Pancreas (tissue), 10 donors: ENCODE results near the gene H1-8. TPM values are rescaled to one million over a fixed set of nuclear protein-coding genes. Genes with fewer than 3 reads are reported as not detected.

Source experiments
- ATAC-seq, 4 donors: fragments of 200-7000 bp; cut with Tn5 transposase; one replicate each; pipeline versions ENCODE4 v1.8.0 to v1.9.1; 2020; ENCODE audit warnings: mild to moderate bottlenecking in 4 of 4, moderate library complexity in 4 of 4
- DNase-seq, 6 donors: peaks; one replicate each; pipeline ENCODE4 v3.0.0-alpha.2; 2020
- FAIRE-seq: peaks from 2 replicates; lab custom pipeline; 2012; peaks lifted over from hg19 to GRCh38; lab: Jason Lieb, UNC
- H3K27ac ChIP-seq, 4 donors: fragments of 200-600 bp; sonication (generic); 1 replicate in 3 of 4; 2 replicates in 1 of 4; pipeline versions ENCODE4 v1.5.0 to v1.8.0; 2020
- H3K27me3 ChIP-seq, 4 donors: fragments of 200-600 bp; one replicate each; pipeline ENCODE4 v1.8.0; 2021
- H3K36me3 ChIP-seq, 3 donors: fragments of 200-600 bp; sonication (generic) in 1 of 3; one replicate each; pipeline versions ENCODE4 v1.5.0 to v1.8.0; 2020 to 2021
- H3K4me1 ChIP-seq, 3 donors: fragments of 200-600 bp; one replicate each; pipeline ENCODE4 v1.8.0; 2021
- H3K4me3 ChIP-seq, 4 donors: fragments of 200-600 bp; sonication (generic) in 2 of 4; one replicate each; pipeline versions ENCODE4 v1.5.0 to v1.8.0; 2020 to 2021
- H3K9me3 ChIP-seq, 4 donors: fragments of 200-600 bp; one replicate each; pipeline ENCODE4 v1.8.0; 2021
- WGBS, 2 donors: extraction: QIAGEN DNeasy Blood & Tissue Kit; methylation state at CpG; one replicate each; pipeline ENCODE4 v1.1.7; 2013; 5-methylcytosine and 5-hydroxymethylcytosine counted together
- intact Hi-C, 3 donors: fragments of 100-400 bp; cut with DNase I; formaldehyde crosslinking; loops; one replicate each; pipeline versions ENCODE4 v1.11.1 to v1.14.2; 2022
- polyA plus RNA-seq, 2 donors: library from polyadenylated mRNA; stranded (reverse); fragments of 200-250 nt; gene quantifications; one replicate each; pipeline ENCODE4 v1.2.3, GENCODE V29; 2013
- total RNA-seq, 6 donors: library from RNA; stranded (reverse); fragmentation: NEBNext Ultra II Directional in 4 of 6; extraction: Animal tissue kit (Norgen Biotek cat#: 25700) in 4 of 6; gene quantifications; one replicate each; pipeline versions ENCODE4 v1.2.1 to v1.2.4, GENCODE V29; 2021 to 2023
- TF ChIP-seq, protein P1 (sequence below), 4 donors: fragments of 200-600 bp; sonication (generic) in 3 of 4; IDR thresholded peaks; one replicate each; pipeline versions ENCODE4 v1.5.0 to v1.8.0; 2021; ENCODE audit warnings: antibody characterized with exemption in 4 of 4
- donor health status: healthy with polysubstance abuse.
- donor health status: DM: no; HTN: no; CAD: no; lungs with moderate emphysema.
- donor health status: DM: no; HTN: no; CAD: no.
- donor health status: control.
- donor health status: control.
- donor health status: Bipolar disorder and iron deficiency.
- donor health status: DM: yes; HTN: yes; CAD: no.
- donor health status: DM: no; HTN: no; CAD: no.
- donor health status: DM: no; HTN: no; CAD: no.
- donor health status: DM: yes; HTN: yes; CAD: no.

The H1-8 gene
- total and polyA plus RNA-seq, 8 donors: not detected

DNA sequence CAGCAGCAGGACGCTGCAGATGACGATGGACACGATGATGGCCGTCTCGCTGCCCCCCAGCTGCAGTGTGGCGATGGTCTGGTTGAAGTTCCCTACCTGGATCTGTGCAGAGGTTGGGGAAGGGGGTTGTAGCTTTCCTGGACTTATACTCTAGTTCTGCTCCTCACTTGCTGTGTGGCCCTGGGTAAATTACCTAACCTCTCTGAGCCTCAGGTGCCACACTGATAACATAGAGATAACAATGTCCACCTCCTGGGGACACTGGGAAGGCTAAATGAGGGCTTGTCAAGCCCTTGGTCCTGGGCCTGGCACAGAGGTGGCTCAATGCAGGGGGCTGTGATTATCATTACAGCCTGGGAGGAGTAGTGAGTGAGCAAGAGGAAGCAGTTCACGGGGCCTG lies 26.9 kb downstream of the H1-8 start:
- Histone ChIP-seq H3K27me3 (no peaks in the 10 kb centered on the region), H3K36me3 (no peaks in the 10 kb centered on the region), H3K4me3 (no peak overlapping the region), H3K27ac (no peak overlapping the region), H3K9me3 (no peaks in the 10 kb centered on the region), H3K4me1 (no peaks in the 10 kb centered on the region)
- WGBS, 2 donors: 91 to 96% methylated on average over 7 of the region's 7 CpGs
- no peak for DNase-seq
- TF ChIP-seq, protein P1, sequence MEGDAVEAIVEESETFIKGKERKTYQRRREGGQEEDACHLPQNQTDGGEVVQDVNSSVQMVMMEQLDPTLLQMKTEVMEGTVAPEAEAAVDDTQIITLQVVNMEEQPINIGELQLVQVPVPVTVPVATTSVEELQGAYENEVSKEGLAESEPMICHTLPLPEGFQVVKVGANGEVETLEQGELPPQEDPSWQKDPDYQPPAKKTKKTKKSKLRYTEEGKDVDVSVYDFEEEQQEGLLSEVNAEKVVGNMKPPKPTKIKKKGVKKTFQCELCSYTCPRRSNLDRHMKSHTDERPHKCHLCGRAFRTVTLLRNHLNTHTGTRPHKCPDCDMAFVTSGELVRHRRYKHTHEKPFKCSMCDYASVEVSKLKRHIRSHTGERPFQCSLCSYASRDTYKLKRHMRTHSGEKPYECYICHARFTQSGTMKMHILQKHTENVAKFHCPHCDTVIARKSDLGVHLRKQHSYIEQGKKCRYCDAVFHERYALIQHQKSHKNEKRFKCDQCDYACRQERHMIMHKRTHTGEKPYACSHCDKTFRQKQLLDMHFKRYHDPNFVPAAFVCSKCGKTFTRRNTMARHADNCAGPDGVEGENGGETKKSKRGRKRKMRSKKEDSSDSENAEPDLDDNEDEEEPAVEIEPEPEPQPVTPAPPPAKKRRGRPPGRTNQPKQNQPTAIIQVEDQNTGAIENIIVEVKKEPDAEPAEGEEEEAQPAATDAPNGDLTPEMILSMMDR (IDR thresholded peaks at IDR 0.05): no peak
- intact Hi-C loops: no loop called here
- no peak for ATAC-seq
- FAIRE-seq: no peak

DNA sequence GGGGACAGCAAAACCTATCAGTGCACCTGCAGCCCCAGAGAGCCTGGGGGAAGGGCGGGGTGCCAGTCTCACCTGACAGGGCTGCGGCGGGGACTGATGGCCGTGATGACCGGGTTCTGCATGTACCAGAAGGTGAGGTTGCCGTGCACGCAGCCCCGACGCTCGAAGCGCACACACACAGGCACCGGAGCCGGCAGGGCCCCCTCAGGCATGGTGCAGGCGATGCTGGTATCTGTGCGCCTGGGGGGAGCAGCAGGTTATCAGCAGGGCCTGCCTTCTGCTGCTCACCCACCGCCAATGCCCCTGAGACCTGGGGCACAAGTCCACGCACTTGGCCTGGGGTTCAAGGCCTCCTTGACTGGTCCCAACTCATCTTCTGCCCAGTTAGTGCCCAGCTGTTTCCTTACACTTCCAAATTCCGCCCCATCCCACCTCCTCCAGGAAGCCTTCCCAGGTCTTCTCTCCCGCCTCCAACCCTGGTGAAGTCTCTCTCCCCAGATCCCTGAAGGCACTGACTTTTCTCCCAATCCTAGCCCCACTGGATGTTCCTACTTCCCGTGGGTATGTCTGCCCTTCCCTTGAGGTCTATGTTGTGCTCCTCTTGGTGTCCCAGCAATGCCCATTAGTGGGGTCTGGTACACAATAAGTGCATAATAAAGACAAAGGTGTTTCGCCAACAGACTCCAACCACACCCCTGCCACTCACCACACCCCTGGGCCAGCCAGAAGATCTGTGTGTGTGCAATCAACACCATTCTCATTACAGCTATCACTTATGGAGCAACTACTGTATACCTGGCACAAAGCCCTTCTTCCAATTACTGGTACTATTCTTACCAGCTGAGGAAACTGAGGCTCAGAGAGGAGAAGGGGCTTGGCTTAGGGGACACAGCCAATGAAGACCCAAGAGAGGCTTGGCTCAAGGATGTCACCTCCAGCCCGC lies 28.9 kb downstream of the H1-8 start:
- Histone ChIP-seq H3K4me1 (peaks cover 0 to 7% (median 3%) of the 10 kb centered on the region in 3 donors), H3K36me3 (no peaks in the 10 kb centered on the region), H3K4me3 (no peak overlapping the region), H3K27ac (no peak overlapping the region), H3K9me3 (no peaks in the 10 kb centered on the region), H3K27me3 (no peaks in the 10 kb centered on the region)
- ATAC-seq: no peak
- TF ChIP-seq, protein P1 (IDR thresholded peaks at IDR 0.05): no peak
- FAIRE-seq: no peak
- intact Hi-C loops: no loop called here
- 91 to 95% methylated on average over 22 of the region's 22 CpGs for WGBS, 2 donors
- no peak for DNase-seq

DNA sequence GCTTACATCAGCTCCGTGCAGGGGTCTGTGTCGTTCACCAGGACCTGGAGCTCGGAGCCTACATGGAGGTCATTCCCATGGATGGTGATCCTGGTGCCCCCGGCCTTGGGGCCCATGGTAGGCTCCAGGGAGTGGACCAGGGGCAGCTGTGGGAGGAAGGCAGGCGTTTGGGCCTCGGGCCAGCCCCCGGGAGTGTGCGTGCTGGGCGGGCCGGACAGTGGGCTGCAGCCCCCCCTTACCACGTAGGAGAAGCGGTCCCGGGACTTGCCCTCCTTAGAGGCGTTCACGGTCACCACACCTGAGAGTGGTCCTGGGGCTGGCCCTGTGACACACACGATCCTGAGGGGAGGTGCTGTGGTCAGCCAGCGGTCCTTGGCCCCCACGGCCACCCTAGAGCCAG lies 29.6 kb downstream of the H1-8 start:
- Histone ChIP-seq H3K4me1 (peaks cover 0 to 12% (median 7%) of the 10 kb centered on the region in 3 donors), H3K9me3 (no peaks in the 10 kb centered on the region), H3K27ac (no peak overlapping the region), H3K27me3 (no peaks in the 10 kb centered on the region), H3K36me3 (no peaks in the 10 kb centered on the region), H3K4me3 (no peak overlapping the region)
- FAIRE-seq (no peak), ATAC-seq (no peak), DNase-seq (no peak)
- 85 to 89% methylated on average over 17 to 18 of the region's 18 CpGs for WGBS, 2 donors
- intact Hi-C loops: no loop called here
- TF ChIP-seq, protein P1 (IDR thresholded peaks at IDR 0.05): no peak

DNA sequence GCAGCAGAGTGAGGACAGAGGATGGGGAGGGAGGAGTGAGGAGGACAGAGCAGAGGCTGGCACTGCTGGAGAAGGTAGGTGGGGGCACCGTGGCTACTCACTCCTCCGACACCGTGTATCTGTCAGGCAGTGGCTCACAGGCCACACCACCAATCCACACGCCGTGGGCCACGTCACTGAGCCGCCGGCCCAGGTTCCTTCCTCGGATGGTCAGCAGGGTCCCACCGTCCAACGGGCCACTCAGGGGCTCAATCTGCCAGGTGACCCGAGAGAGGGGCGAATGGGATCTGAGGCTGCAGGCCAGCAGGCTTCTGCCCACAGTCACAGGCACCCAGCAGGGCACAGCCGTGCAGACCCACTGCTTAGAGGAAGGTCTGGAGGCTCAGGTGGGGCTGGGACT lies 30.5 kb downstream of the H1-8 start:
- Histone ChIP-seq H3K4me1 (peaks cover 0 to 14% (median 7%) of the 10 kb centered on the region in 3 donors), H3K4me3 (no peak overlapping the region), H3K27me3 (no peaks in the 10 kb centered on the region), H3K27ac (no peak overlapping the region), H3K36me3 (no peaks in the 10 kb centered on the region), H3K9me3 (no peaks in the 10 kb centered on the region)
- no peak for DNase-seq
- no peak for FAIRE-seq
- intact Hi-C loops: no loop called here
- TF ChIP-seq, protein P1 (IDR thresholded peaks at IDR 0.05): no peak
- ATAC-seq: no peak
- 90 to 92% methylated on average over 14 of the region's 14 CpGs for WGBS, 2 donors

DNA sequence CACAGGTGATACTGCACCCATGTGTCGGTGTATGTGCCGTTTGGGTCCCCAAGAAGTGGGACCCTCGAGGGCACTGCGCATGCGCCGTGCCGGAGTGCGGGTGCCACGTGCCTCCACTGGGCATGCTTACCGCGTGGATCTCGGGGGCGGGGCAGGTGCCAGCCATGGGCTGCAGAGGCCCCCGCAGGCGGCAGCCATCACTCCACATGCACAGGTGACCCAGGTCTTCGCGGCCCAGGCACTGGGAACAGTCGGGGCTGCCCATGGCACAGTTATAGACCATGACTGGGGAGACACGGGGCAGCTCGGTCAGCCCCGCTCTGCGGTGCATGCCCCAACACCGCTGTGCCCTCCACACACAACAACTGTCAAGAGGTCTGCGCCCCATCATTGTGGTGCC lies 31.2 kb downstream of the H1-8 start:
- TF ChIP-seq, protein P1 (IDR thresholded peaks at IDR 0.05): no peak
- no peak for DNase-seq
- Histone ChIP-seq H3K4me1 (peaks cover 0 to 14% (median 7%) of the 10 kb centered on the region in 3 donors), H3K4me3 (no peak overlapping the region), H3K27ac (no peak overlapping the region), H3K27me3 (no peaks in the 10 kb centered on the region), H3K36me3 (no peaks in the 10 kb centered on the region), H3K9me3 (no peaks in the 10 kb centered on the region)
- FAIRE-seq: no peak
- no peak for ATAC-seq
- 92 to 95% methylated on average over 23 to 24 of the region's 24 CpGs for WGBS, 2 donors
- intact Hi-C loops: no loop called here
